Spleen (tissue), 7 donors: ENCODE results near the gene TTC39A.
"Not testable (repeated sequence)": the region's sequence is repeated elsewhere in the genome, so short reads cannot be mapped to it uniquely, and the experiment has no call there.

Experiments used
- CTCF ChIP-seq, 11 experiments: fragments of 200-600 bp in 7 of 11; fragments of 450-650 bp in 4 of 11; sonication (generic) in 4 of 11; IDR thresholded peaks in 8 of 11; conservative IDR thresholded peaks in 3 of 11; 1 replicate in 7 of 11; 2 replicates in 4 of 11; pipeline versions ENCODE4 v1.4.0 to v1.8.0; 2016 to 2021; ENCODE audit warnings: antibody characterized with exemption in 11 of 11, inconsistent platforms in 4 of 11, mild to moderate bottlenecking in 1 of 11
- POLR2A ChIP-seq, 3 donors: fragments of 450-650 bp; IDR thresholded peaks; one replicate each; pipeline ENCODE4 v1.5.1; 2017; ENCODE audit warnings: antibody characterized with exemption in 3 of 3, mild to moderate bottlenecking in 1 of 3
- POLR2AphosphoS5 ChIP-seq, 3 donors: sonication (generic); formaldehyde crosslinking; IDR thresholded peaks; one replicate each; pipeline ENCODE4 v1.5.1; 2017; ENCODE audit warnings: antibody characterized with exemption in 3 of 3
- donor health status: DM: no; HTN: no; CAD: no; lungs with moderate emphysema.
- donor health status: DM: no; HTN: no; CAD: no.
- donor health status: DM: no; HTN: no; CAD: no.

GRCh38 chr1:51251165-51251564, 79.2 kb downstream of the TTC39A start:
- TF ChIP-seq CTCF (IDR thresholded peaks at IDR 0.05 in 8 of 11, conservative IDR thresholded peaks at IDR 0.05 in 3 of 11); POLR2AphosphoS5 (IDR thresholded peaks at IDR 0.05); POLR2A (IDR thresholded peaks at IDR 0.05): not testable (repeated sequence)
